ENCODE results near the gene SPNS3. TPM values are rescaled to one million over a fixed set of nuclear protein-coding genes. Genes with fewer than 3 reads are reported as not detected.

The SPNS3 gene
- total and polyA plus RNA-seq, 2 experiments from 2014 or later: 0.17 to 0.60 TPM

DNA sequence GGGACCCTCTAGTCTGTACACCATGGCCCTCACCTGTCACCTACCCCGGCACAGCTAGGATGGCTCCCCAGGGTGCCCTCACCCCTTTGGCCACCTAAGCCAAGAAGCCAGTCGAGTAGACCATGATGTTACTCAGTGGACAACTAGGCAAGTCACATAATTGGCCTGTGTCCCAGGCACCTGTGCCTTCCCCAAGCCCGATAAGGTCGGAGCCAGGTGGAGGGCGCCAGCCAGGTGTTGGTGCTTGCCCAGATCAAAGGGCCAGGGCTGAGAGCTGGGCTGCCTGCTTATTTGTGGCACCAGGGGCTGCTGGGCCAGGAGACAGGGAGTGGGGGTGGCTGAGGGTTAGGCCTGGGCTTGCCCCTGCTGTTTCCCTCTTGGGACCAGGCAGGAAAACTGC lies 81.8 kb downstream of the SPNS3 start:
- no peaks in the 10 kb centered on the region for H3K27me3 ChIP-seq
- no peaks in the 10 kb centered on the region for H3K9me2 ChIP-seq (replicated peaks; ENCODE audit: insufficient read depth)
- DNase-seq (ENCODE audit: low spot score): no peak
- no peaks in the 10 kb centered on the region for H4K20me1 ChIP-seq (ENCODE audit: insufficient read depth, poor library complexity, severe bottlenecking)
- H3K9me3 ChIP-seq (ENCODE audit: low read depth): no peaks in the 10 kb centered on the region
- H3K27ac ChIP-seq: peak overlapping the region; percentile 33
- no peaks in the 10 kb centered on the region for H3K79me2 ChIP-seq
- H3K36me3 ChIP-seq (replicated peaks; ENCODE audit: insufficient read depth, low read depth): no peaks in the 10 kb centered on the region
- H3K4me2 ChIP-seq: no peak overlapping the region
- H3K4me3 ChIP-seq: no peak overlapping the region
- H3K4me1 ChIP-seq (ENCODE audit: insufficient read depth): peaks cover 34% of the 10 kb centered on the region
- no peak overlapping the region for H2AFZ ChIP-seq
- TF ChIP-seq EZH2 (IDR thresholded peaks at IDR 0.05; ENCODE audit: borderline replicate concordance) (no peak), EZH2phosphoT487 (IDR thresholded peaks at IDR 0.05; ENCODE audit: low read depth, severe bottlenecking, unreplicated experiment) (no peak), CTCF (IDR thresholded peaks at IDR 0.05; ENCODE audit: poor library complexity) (no peak)
- 88% methylated on average over 5 of the region's 5 CpGs for WGBS (ENCODE audit: low lambda C conversion rate, missing lambda C conversion rate)

DNA sequence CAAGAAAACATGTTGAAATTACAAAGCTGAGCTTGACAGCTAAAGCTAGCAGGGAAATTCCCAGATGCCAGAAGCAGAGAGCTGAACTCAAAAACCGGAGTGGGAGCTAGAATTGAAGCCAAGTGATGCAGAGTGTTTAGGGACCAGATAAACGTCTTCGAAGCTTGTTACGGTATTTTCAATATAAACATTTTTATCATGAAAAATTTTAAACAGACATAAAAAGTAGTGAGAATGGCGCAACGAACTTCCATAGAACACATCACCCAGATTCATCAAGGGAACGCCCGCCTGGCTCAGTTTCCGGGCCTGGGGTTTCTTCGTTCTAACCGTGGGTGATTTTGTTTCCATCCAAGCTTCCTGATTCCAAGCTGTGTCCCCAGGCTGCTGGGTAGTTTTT lies 83.0 kb downstream of the SPNS3 start:
- DNase-seq (ENCODE audit: low spot score): no peak

GRCh38 chr17:4518901-4519300 lies 85.2 kb downstream of the SPNS3 start:
- no peak overlapping the region for H2AFZ ChIP-seq
- H3K27ac ChIP-seq: no peak overlapping the region
- no peaks in the 10 kb centered on the region for H3K27me3 ChIP-seq
- H3K4me1 ChIP-seq (ENCODE audit: insufficient read depth): peaks cover 32% of the 10 kb centered on the region
- no peaks in the 10 kb centered on the region for H3K9me3 ChIP-seq (ENCODE audit: low read depth)
- H3K9me2 ChIP-seq (replicated peaks; ENCODE audit: insufficient read depth): no peaks in the 10 kb centered on the region
- H3K4me2 ChIP-seq: no peak overlapping the region
- no peaks in the 10 kb centered on the region for H3K36me3 ChIP-seq (replicated peaks; ENCODE audit: insufficient read depth, low read depth)
- H3K4me3 ChIP-seq: no peak overlapping the region
- no peak for DNase-seq (ENCODE audit: low spot score)
- no peaks in the 10 kb centered on the region for H4K20me1 ChIP-seq (ENCODE audit: insufficient read depth, poor library complexity, severe bottlenecking)
- WGBS (ENCODE audit: low lambda C conversion rate, missing lambda C conversion rate): 92% methylated on average over 9 of the region's 10 CpGs
- H3K79me2 ChIP-seq: no peaks in the 10 kb centered on the region
- no peak for TF ChIP-seq EZH2 (IDR thresholded peaks at IDR 0.05; ENCODE audit: borderline replicate concordance)
- no peak for TF ChIP-seq EZH2phosphoT487 (IDR thresholded peaks at IDR 0.05; ENCODE audit: low read depth, severe bottlenecking, unreplicated experiment)
- TF ChIP-seq CTCF (IDR thresholded peaks at IDR 0.05; ENCODE audit: poor library complexity): no peak

More for the DNA sequence above, 83.0 kb downstream of the SPNS3 start:
- no peaks in the 10 kb centered on the region for H4K20me1 ChIP-seq (ENCODE audit: insufficient read depth, poor library complexity, severe bottlenecking)
- H3K9me2 ChIP-seq (replicated peaks; ENCODE audit: insufficient read depth): no peaks in the 10 kb centered on the region
- no peak for TF ChIP-seq CTCF (IDR thresholded peaks at IDR 0.05; ENCODE audit: poor library complexity)
- TF ChIP-seq EZH2phosphoT487 (IDR thresholded peaks at IDR 0.05; ENCODE audit: low read depth, severe bottlenecking, unreplicated experiment): no peak
- TF ChIP-seq EZH2 (IDR thresholded peaks at IDR 0.05; ENCODE audit: borderline replicate concordance): no peak
- H3K27me3 ChIP-seq: no peaks in the 10 kb centered on the region
- H3K4me1 ChIP-seq (ENCODE audit: insufficient read depth): peaks cover 44% of the 10 kb centered on the region
- no peak overlapping the region for H3K4me2 ChIP-seq
- H2AFZ ChIP-seq: no peak overlapping the region
- no peaks in the 10 kb centered on the region for H3K36me3 ChIP-seq (replicated peaks; ENCODE audit: insufficient read depth, low read depth)
- H3K79me2 ChIP-seq: no peaks in the 10 kb centered on the region
- H3K4me3 ChIP-seq: no peak overlapping the region
- 71% methylated on average over 11 of the region's 11 CpGs for WGBS (ENCODE audit: low lambda C conversion rate, missing lambda C conversion rate)
- H3K9me3 ChIP-seq (ENCODE audit: low read depth): no peaks in the 10 kb centered on the region
- H3K27ac ChIP-seq: peak overlapping the region; percentile 74

DNA sequence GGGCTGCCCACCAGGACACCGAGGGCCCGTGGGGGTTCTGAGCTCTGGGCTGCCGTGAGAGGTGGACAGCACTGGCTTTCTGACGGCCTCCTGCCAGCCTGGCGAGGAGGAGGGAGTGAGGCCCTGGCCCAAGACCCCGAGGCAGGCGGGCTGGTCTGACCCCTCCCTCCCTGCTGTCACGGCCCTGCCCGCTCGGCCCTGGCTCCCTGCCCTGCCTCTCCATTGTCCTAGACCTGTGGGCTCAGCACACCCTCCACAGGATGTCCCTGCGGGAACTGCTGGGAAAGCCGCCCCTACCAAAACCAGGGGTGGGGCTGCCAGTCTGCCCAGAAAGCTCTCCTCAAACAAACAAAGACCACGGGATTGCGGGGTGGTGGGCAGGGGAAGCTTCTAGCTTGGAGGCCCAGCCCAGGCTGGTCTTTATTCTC lies 85.6 kb downstream of the SPNS3 start:
- Histone ChIP-seq H3K79me2 (no peaks in the 10 kb centered on the region), H3K4me1 (ENCODE audit: insufficient read depth) (peaks cover 28% of the 10 kb centered on the region), H4K20me1 (ENCODE audit: insufficient read depth, poor library complexity, severe bottlenecking) (no peaks in the 10 kb centered on the region), H2AFZ (no peak overlapping the region), H3K9me3 (ENCODE audit: low read depth) (no peaks in the 10 kb centered on the region), H3K4me2 (no peak overlapping the region), H3K36me3 (replicated peaks; ENCODE audit: insufficient read depth, low read depth) (no peaks in the 10 kb centered on the region), H3K27ac (no peak overlapping the region), H3K4me3 (no peak overlapping the region), H3K27me3 (no peaks in the 10 kb centered on the region), H3K9me2 (replicated peaks; ENCODE audit: insufficient read depth) (no peaks in the 10 kb centered on the region)
- TF ChIP-seq EZH2phosphoT487 (IDR thresholded peaks at IDR 0.05; ENCODE audit: low read depth, severe bottlenecking, unreplicated experiment): no peak
- TF ChIP-seq CTCF (IDR thresholded peaks at IDR 0.05; ENCODE audit: poor library complexity): no peak
- no peak for TF ChIP-seq EZH2 (IDR thresholded peaks at IDR 0.05; ENCODE audit: borderline replicate concordance)
- WGBS (ENCODE audit: low lambda C conversion rate, missing lambda C conversion rate): 62% methylated on average over 11 of the region's 14 CpGs
- DNase-seq (ENCODE audit: low spot score): no peak

Data from hepatocyte (in vitro differentiated cells).